ENCODE measurements around the gene NRG3.

Gene NRG3

DNA sequence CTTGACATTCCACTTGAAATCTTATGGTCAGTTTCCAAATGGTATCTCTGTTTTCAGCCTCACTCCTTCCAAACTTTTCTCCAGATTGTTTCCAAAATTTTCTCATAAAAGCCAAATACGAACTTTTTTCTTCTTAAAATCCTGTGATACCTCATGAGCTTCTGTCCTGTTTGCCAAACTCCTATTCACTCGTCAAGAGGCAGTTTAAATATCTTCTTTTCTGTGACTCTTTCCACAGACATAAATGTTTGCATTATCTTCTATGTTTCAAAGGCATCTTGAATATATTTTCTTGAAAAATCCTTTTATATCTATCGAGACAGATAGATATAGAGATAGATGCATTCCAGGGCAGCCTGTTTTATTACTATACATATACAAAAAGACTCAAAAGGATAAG lies 109.4 kb downstream of the NRG3 start:
- TF ChIP-seq GABPA (IDR thresholded peaks at IDR 0.05; ENCODE audit: low read depth) (no peak), POLR2AphosphoS5 (IDR thresholded peaks at IDR 0.05; ENCODE audit: low read depth) (no peak), SPI1 (IDR thresholded peaks at IDR 0.05; ENCODE audit: borderline replicate concordance, low read depth) (no peak)
- TF ChIP-seq, protein P1, sequence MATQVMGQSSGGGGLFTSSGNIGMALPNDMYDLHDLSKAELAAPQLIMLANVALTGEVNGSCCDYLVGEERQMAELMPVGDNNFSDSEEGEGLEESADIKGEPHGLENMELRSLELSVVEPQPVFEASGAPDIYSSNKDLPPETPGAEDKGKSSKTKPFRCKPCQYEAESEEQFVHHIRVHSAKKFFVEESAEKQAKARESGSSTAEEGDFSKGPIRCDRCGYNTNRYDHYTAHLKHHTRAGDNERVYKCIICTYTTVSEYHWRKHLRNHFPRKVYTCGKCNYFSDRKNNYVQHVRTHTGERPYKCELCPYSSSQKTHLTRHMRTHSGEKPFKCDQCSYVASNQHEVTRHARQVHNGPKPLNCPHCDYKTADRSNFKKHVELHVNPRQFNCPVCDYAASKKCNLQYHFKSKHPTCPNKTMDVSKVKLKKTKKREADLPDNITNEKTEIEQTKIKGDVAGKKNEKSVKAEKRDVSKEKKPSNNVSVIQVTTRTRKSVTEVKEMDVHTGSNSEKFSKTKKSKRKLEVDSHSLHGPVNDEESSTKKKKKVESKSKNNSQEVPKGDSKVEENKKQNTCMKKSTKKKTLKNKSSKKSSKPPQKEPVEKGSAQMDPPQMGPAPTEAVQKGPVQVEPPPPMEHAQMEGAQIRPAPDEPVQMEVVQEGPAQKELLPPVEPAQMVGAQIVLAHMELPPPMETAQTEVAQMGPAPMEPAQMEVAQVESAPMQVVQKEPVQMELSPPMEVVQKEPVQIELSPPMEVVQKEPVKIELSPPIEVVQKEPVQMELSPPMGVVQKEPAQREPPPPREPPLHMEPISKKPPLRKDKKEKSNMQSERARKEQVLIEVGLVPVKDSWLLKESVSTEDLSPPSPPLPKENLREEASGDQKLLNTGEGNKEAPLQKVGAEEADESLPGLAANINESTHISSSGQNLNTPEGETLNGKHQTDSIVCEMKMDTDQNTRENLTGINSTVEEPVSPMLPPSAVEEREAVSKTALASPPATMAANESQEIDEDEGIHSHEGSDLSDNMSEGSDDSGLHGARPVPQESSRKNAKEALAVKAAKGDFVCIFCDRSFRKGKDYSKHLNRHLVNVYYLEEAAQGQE (IDR thresholded peaks at IDR 0.05; ENCODE audit: insufficient replicate concordance, low read depth): no peak
- TF ChIP-seq, protein P2, sequence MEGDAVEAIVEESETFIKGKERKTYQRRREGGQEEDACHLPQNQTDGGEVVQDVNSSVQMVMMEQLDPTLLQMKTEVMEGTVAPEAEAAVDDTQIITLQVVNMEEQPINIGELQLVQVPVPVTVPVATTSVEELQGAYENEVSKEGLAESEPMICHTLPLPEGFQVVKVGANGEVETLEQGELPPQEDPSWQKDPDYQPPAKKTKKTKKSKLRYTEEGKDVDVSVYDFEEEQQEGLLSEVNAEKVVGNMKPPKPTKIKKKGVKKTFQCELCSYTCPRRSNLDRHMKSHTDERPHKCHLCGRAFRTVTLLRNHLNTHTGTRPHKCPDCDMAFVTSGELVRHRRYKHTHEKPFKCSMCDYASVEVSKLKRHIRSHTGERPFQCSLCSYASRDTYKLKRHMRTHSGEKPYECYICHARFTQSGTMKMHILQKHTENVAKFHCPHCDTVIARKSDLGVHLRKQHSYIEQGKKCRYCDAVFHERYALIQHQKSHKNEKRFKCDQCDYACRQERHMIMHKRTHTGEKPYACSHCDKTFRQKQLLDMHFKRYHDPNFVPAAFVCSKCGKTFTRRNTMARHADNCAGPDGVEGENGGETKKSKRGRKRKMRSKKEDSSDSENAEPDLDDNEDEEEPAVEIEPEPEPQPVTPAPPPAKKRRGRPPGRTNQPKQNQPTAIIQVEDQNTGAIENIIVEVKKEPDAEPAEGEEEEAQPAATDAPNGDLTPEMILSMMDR (IDR thresholded peaks at IDR 0.05; ENCODE audit: insufficient read depth, low read length): no peak
- Histone ChIP-seq H3K27ac (replicated peaks) (no peak overlapping the region), H3K27me3 (ENCODE audit: insufficient read depth, poor library complexity, severe bottlenecking) (no peaks in the 10 kb centered on the region), H3K4me3 (replicated peaks; ENCODE audit: insufficient read depth, low read length) (no peak overlapping the region)
- no peak for DNase-seq (ENCODE audit: low read depth in 1 of 2, low spot score in 1 of 2)

- Histone ChIP-seq H3K4me3 (replicated peaks; ENCODE audit: insufficient read depth, low read length) (no peak overlapping the region), H3K27me3 (ENCODE audit: insufficient read depth, poor library complexity, severe bottlenecking) (no peaks in the 10 kb centered on the region), H3K27ac (replicated peaks) (no peak overlapping the region)
- TF ChIP-seq SPI1 (IDR thresholded peaks at IDR 0.05; ENCODE audit: borderline replicate concordance, low read depth) (no peak), GABPA (IDR thresholded peaks at IDR 0.05; ENCODE audit: low read depth) (no peak), POLR2AphosphoS5 (IDR thresholded peaks at IDR 0.05; ENCODE audit: low read depth) (no peak)
- TF ChIP-seq, protein P2 (IDR thresholded peaks at IDR 0.05; ENCODE audit: insufficient read depth, low read length): no peak
- TF ChIP-seq, protein P1 (IDR thresholded peaks at IDR 0.05; ENCODE audit: insufficient replicate concordance, low read depth): no peak
- no peak for DNase-seq (ENCODE audit: low read depth in 1 of 2, low spot score in 1 of 2)
Measured at GRCh38 chr10:81995254-81995653, 120.3 kb downstream of the NRG3 start.

GRCh38 chr10:81996927-81997326 lies 121.9 kb downstream of the NRG3 start:
- TF ChIP-seq, protein P2 (IDR thresholded peaks at IDR 0.05; ENCODE audit: insufficient read depth, low read length): no peak
- TF ChIP-seq SPI1 (IDR thresholded peaks at IDR 0.05; ENCODE audit: borderline replicate concordance, low read depth): no peak
- TF ChIP-seq, protein P1 (IDR thresholded peaks at IDR 0.05; ENCODE audit: insufficient replicate concordance, low read depth): no peak
- TF ChIP-seq POLR2AphosphoS5 (IDR thresholded peaks at IDR 0.05; ENCODE audit: low read depth): no peak
- TF ChIP-seq GABPA (IDR thresholded peaks at IDR 0.05; ENCODE audit: low read depth): no peak
- H3K4me3 ChIP-seq (replicated peaks; ENCODE audit: insufficient read depth, low read length): no peak overlapping the region
- H3K27me3 ChIP-seq (ENCODE audit: insufficient read depth, poor library complexity, severe bottlenecking): no peaks in the 10 kb centered on the region
- no peak overlapping the region for H3K27ac ChIP-seq (replicated peaks)
- DNase-seq (ENCODE audit: low read depth in 1 of 2, low spot score in 1 of 2): no peak
